Hypothalamus (tissue), 51 donors: Measurements from ENCODE around the gene PFDN1.

ENCODE experiments used
- DNase-seq, 51 donors: peaks; one replicate each; lab custom pipeline; 2025; lab: John Stamatoyannopoulos, UW

PFDN1 gene

DNA sequence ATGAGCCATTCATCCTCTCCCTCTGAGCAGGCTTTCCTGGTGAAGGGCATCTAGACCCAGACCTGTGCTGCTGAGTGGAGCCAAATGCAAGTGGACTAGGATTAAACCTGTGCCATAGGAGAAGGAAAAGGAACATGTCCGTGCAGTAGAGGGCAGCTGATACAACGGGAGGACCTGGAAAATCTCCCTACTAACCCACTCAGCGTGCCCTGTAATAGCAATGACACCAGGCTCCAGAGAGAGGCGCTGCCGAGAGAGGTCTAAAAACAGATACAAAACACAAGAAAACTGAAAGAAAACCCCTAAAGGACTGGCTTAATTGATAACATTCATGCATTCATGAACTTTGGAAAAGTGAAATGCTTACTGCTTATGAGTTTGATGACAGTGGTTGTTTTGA is 60.8 kb downstream of the PFDN1 start:
- no peak for DNase-seq

DNA sequence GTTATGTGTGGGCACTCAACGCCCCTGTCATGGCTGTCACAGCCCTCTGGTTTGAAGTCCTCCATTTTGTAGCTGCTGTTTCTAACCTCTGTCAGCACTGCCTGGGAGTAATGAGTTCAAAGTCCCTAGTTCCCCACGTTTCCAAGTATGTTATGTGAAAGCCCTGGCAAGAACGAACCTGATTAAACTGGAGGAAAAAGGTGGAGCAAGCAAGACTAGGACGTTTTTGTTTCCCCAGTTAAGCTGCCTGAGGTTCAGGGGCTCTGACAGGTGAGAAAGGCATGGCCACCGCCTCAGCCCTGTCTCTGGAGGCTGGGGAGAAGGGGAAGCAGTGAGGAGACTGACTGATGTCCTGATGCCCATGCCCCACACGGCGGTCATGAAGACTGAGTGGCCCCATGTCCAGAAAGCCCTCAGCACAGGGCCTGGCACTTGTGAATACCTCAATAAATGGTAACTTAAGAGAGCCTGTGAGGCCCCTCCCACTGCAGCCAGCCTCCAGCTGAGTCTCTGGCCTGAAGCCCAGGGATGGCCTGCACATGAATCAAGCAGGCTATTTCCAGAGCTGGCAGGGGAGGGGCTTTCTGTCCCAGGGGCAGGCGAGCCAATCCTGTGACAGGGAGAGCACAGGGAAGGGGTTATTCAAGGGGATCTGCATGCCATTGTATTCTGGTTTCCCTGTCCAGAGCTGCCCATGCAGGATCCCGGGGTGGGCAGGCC is 61.8 kb downstream of the PFDN1 start:
- peak in 50 of 51 donors; percentile 30 to 96 (median 84) for DNase-seq

DNA sequence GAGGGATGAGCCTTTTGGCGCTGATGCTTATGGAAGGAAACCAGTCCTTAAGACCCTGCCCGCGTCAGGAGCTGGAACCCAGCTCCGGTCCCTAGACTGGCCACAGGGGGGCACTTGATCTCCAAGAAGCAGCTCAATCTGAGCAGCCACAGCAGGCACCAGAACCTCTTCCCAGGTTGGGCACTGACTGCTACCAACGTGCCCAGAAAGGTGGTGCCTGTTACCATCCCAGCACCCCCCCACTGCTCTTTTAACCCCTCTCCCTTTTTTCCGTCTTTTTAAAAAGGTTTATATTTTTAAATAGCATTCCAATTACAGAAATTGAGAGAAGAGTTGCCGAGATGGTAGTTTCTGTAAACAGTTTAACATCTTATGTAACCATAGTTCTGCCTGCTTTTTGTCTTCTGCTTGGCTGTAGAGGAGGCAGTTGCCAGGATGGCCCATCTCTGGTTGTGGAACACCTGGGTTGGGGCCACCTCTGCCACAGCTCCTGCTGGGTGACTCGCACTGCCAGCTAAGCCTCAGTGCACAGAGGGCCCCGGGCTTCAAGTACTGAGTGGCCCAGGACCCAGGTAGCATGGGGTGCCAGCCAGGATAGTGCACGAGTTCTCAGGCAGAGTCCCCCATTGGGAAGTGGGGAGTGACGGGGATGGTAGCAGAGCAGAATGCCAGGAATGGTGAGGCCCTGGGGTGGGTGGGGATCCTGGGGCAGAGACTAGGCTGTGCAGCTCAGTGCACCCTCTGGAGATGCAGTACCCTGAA is 62.8 kb downstream of the PFDN1 start:
- DNase-seq, result peak in 38 of 51 donors; percentile 11 to 75 (median 40)

DNA sequence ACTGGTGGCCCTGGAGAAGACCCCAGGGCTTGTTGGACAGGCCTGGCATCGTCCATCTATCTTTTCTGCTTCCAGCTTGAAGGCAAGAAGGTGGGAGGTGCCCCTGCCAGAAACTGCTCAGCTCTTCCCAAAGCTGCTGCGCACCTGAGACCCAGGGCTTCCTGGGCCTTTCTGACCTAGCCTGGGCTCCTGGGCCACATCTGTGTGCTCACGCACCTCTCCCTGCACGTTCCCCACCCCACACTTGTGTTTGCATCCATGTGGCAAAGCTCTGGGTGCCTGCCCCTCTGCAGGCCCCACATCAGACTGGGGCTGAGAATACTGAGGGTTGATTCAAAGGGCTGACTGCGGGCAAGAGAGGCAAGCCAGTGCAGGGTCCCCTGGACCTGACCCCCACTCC is 63.4 kb downstream of the PFDN1 start:
- no peak for DNase-seq

DNA sequence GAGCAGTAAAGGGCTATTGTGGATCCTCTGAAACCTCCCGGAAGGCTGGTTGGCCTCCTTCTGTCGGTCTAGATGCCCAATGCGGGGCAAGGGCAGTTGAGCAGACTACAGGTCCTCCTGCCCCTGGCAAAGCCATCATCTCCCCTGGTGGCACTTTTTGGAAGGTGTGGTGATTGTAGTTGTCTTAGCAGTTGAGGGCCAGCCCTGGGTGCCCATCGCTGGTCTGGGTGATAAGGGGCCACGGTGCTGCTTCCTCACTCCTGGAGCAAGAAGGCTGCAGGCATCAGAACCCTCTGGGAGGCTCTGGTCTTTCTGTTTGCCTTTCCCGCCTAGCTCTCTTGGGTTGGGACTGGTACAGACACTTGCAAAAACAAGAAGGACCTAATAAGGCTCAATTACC is 64.1 kb downstream of the PFDN1 start:
- DNase-seq, result no peak

DNA sequence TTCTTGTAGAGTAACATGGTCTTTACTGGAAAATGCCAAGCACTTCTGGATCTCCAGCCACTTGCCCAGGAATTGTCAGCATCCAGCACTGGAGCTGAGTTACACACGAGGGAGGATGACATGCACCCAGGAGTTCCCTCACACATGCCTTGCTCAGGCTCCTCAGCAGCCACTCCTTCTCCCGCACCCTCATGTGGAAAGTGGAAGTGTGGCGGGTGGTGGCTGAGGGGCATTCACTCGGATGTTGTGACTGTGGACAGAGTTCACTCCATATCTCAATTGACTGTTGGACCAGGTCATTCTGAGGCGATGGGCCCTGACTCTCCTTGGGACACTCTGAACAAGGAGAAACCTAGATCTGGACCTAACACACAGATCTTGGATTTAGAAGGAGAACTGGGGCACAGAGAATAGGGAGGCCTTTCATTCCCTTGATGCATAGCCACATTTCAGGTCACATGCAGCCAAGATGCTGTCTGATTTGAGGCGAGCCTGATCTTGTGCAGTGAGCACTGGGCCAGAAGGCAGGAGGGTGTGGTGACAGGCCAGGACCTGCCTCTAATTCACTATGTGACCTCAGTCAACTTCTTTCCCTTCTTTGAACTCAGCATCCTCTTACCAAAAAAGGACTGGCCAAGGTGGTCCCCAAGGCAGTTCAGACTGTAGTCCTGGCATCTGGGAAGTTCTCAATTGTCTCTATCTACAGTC is 65.9 kb downstream of the PFDN1 start:
- DNase-seq, result no peak

DNA sequence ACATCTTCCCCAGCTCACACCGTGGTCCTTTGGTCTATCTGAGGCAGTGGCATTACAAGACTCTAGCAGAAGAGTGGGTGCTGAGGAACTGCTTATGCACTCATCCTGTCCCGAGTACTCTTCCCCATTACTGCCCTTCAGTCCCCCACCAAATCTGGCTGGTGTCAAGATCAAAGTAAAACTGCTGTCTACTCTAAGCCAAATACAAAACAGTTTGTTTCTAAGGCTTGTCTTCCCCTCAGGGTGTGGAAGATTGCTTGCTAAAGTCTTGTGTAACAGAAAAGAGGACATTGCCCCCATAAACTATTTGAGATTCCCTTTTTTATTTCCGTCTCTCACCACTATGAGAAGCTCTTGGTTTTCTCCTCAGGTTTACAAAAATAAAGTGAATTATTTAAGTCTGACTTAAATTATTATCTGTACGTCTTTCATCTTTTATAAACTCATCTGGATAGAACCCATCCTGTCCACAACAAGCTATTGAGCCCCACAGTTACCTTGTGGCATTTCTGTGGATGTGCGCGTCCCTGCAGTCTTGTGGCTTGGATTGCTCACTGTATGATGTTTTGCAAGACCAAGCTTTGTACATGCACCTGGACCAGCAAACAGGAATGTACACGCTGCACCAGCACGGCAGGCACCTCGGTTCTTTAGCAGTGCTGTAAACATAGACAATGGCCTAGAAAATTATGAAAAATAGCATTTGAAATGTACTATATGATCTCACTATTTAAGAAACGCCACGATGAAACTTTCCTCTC is 66.9 kb downstream of the PFDN1 start:
- no peak for DNase-seq

DNA sequence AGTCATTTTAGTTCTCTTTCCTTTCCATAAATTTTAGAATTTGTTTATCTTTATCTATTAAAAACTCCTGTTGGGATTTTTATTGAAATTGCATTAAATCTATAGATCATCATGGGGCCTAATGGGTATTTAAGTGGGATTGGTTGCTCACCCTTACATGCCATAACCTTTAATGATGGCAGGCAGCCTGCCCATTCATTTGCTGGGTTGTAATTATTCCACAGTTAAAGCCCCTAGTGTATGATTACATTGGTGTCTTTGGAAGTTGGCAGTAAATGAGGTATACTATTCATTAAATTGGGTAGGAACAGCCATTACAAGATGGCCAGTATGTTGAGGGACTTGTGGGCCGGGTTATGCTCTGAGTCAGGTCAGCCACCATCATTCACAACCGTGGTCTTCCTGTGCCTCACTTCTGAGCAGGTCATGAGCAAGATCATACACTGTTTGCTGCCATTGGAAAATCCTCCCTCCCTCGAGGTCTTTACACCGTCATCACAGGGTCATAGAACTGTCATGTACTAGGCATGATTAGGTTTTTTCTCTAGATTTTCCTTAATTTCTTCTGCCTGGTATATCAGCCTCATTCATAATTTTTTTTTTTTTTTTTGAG is 68.4 kb downstream of the PFDN1 start:
- DNase-seq, result no peak

DNA sequence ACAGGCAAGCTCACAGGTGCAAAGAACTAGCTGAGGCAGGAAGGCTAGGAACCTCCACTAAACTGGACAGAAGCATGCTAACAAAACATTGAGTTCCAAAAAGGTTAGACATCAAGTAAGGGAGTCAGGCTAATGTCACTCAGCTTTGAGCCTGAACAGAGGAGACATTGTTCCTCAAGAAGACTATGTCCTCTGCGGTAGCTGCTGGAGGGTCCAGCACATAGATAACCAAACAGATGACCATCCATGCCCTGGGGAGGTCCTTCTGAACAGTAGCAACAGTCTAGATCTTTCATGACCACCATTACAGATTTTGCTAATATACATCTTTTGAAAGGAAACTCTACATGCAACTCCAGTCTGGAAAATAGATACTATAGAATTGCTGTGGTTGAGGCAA is 70.2 kb downstream of the PFDN1 start:
- DNase-seq, result no peak

DNA sequence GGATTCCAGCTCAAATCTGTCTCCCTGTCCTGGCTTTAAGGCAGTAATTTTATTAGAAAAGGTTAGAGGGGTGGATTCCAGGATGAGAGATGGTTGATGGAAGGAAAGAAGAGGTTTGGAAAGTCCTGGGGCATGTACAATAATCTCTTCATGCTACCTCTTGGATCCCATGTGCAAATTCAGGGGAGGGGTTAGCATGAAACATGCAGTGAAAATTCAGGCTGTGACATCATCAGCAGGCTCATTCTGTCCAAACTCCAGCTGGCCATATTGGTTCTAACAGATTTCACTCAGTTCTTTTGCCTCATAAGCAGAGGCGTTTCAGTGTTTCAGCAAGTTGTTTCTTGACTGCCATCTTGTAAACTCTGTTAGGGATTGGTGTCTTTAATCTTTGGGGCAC is 72.5 kb downstream of the PFDN1 start:
- no peak for DNase-seq

DNA sequence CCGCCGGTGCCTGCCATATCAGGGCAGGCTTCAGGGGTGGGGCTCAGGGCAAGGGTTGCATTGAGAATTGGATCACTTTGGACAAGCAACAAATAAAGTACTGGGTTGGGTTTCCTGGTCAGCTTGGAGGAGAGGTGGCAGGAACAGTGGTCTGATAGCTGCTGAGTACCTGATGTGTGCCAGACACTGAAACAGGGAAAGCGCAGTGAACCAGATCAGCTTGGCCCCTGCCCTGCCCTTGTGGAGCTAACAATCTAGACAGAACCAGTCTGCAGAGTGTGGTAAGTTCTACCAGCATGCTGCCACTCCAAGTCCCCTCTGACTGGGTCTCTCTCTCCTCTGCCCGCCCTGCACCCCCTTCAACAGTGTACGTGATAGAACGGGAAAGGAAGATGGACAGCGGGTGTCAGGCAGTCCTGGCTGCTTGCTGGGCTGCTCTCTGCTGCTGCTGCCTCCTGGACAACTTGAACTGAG is 74.5 kb downstream of the PFDN1 start:
- no peak for DNase-seq

DNA sequence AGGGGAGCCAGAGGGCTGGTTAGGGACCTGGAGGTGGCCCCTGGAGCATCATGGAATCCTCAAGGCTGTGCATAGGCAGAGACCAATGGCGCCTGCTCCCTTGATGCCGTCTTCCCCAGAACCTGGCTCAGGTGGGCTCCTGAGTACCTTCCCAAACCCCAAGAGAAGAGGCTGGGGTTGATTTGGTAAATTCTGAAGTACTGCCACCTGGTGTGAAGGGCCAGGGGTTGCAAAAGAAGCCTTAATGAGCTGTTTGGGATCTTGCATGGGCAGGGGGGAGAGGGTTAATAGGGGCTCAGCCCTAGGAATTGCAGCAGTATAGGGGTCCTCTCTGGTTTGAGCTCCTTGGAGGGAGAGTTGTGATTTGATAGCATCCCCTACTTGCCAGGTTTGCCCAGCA is 75.9 kb downstream of the PFDN1 start:
- DNase-seq, result no peak

DNA sequence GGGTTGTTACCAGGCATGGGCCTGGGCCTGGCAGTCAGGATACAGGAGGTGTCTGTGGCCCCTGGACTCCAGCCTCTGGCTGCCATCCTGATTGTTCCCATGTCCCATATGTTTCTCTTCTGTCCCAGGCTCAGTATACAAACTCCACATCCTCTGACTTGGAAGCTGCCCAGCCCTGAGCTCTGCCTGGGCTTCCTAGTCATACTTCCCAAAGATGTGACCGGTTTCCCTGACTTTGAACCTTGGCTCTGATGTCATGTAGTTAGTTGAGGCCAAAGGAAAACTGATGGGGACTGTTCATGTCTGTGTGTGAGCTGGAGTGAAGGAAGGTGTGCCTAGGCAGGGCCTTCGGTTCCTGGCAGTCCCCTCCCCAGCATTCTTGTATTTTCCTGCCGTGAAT is 77.5 kb downstream of the PFDN1 start:
- no peak for DNase-seq

DNA sequence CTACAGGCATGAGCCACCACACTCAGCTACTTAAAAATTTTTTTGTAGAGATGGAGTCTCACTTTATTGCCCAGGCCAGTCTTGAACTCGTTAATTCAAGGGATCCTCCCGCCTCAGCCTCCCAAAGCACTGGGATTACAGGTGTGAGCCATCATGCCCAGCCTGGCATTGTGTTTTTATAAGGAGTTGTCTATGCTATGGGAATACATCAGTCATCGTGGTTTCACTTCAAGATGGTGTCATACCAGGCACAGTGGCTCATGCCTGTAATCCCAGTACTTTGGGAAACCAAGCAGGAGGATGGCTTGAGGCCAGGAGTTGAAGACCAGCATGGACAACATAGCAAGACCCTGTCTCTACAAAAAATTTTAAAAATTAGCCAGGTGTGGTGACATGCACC is 78.2 kb downstream of the PFDN1 start:
- DNase-seq, result no peak

DNA sequence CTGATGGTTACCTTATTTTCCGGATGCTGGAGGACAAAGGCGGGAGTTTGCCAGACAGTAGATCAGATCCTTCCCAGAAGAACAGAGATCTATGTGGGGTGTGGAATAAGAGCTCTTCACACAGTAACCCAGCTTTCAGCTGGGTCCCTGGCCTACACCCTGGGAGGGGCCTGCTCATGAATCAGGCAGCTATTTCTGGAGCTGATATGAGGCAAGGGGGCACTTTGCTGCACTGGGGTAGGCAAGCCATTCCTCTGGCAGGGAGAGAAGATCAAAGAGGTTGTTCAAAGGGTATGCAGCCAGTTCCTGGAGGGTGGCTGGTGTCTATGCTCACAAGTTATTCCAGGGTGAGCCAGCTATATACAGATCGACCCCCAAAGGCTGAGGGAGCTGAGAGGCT is 79.3 kb downstream of the PFDN1 start:
- no peak for DNase-seq

DNA sequence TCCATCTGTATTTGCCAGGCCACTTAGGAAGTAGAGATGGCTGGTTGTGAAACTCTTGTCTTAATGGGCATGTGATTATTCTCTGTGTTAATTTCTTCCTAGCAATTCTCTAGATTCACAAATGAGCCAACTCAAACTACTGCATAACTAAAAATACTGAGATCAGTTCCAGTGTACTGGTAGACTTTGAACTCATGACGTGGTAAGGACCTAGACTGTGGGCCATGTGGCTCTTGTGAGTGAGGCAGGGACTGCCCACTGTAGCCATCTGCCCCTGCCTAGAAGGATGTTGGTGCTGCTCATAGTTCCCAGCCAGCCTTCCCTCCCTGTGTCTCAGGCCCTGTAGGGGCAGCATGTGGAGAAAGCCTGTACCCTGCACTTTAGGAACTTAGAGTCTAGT is 80.5 kb downstream of the PFDN1 start:
- no peak for DNase-seq

DNA sequence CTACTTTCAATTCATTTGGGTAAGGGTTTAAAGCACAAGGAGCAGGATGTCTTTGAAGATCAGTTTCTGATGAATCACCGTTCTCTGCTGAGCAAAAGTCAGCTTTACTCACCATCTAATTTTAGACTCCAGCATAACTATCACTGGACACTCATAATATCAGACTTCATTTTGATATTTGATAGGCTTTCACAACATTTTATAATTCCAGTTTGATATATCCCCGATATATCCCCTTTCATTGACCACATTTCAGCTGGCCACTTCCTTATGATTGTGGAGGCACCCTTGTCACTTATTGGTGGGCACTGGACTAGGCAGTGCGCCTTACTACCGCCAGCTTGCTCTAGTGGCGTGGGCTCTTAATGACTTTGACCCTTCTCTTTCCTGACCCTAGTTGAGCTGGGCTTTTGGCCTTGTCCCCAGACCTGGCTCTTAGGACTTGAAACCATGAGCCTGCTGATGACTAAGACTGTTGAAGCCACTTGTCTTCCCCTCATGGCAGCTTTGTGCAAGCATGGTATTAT is 81.1 kb downstream of the PFDN1 start:
- DNase-seq, result no peak

DNA sequence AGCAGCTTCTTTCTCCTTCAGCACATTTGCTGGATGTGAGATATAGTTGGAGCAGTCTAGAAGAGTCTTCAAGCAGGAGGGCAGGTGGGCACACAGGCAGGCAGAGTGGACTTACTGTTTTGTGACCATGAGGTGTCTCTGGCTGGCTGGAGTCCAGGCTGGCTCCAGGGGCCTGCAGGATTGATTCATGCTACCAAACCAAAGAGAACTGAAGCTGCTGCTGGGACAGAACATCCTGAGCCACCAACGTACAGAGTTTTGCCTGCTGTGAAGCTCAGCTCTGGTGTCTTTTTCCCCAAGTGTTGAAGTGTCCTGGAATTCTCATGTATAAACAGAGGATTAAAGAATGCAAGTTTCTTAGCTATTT is 82.2 kb downstream of the PFDN1 start:
- no peak for DNase-seq

DNA sequence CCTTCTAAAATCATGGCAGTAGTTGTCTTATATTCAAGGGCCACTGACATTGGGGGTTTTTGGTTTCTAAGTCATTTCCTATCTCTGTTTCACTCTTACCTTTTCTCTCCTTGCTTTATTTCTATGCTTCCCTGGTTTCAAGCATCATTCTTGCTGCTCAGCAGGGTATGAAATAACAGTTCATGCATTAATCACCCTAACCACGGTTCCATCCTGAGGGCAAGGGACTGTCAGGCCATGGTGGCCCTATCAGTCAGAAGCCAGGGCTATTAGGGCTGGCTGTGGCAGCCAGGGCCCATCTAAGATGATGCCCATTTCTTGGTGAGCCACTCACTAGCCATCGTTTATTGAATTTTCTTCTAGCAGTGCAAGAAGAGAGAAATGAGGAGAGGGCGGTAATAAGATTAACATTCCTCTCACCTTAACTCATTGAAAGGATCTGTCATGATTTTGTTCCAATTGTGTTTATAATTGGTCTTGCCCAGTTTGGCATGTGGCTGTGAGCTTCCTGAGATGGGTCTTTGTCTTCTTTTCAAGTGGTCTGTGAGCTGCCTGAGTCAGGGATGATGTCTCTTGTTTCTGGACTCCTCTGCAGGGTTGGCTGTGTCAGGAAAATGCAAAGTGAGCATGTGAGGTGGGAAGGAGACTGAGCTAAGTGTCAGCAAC is 82.7 kb downstream of the PFDN1 start:
- DNase-seq, result no peak
